COLO668 (cell line): ENCODE data around the gene RFLNA.

Experiments used
- DNase-seq: peaks from one replicate; lab custom pipeline; 2025; ENCODE audit not compliant: unreplicated experiment; lab: John Stamatoyannopoulos, UW

Gene RFLNA

DNA sequence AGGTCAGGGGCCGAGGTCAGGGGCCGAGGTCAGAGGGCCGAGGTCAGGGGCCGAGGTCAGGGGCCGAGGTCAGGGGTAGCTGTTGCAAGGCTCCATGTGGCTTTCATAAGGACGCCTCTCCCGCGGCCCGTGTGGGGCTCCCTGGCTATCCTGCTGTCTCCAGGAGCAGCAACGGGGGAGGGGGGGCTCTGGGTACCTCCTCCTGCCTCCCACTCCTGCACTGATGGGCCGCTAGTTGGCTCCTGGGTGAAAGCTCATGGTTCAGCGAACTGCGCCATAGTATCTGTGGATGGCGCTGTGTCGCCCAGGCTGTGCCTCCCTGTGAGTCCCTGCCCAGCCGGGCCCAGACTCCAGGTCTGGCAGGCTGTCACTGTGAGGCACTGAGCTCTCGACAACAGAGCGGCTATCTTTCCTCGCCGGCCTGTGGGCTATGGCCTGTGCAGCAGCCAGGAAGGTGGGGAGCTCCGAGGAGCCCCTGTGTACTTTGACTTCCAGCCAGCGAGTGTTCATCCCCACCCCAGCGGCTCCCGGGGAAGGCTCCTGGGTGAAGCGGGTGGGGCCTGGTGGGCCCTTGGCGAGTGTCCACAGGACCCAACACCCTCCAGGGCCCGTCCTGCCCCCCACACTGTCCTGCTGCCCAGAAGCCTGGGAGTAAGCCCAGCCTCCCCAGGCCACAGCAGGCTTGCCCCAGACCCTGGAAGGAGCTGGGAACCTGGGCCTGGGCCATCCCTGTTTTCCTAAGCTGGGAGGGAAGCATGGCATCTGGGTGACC lies 8.1 kb downstream of the RFLNA start:
- DNase-seq = no peak

GRCh38 chr12:124303579-124304313 lies 8.9 kb downstream of the RFLNA start:
- no peak for DNase-seq

DNA sequence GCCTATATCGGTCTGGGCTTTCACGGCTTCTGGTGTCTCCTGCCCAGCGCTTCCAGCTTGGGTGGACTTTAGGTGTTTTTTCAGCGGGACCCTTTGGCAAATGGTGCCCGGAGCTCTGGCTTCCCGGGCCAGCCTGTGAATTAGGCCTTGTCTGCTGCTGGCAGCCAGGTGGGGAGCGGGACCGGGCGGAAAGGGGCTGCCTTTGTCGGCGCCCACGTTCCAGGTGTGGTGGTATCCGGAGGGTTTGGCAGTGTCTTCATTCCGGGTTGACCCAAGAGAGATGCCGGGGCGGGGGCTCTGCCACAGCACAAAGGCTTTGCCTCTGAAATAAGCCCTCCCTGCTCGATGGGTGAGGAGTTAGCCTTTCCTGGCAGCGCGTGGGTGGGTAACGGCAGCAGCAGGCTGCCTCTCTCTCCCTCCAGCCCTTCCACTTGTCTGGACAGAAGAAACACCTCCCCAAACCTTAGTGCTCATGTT lies 9.5 kb downstream of the RFLNA start:
- DNase-seq = no peak

DNA sequence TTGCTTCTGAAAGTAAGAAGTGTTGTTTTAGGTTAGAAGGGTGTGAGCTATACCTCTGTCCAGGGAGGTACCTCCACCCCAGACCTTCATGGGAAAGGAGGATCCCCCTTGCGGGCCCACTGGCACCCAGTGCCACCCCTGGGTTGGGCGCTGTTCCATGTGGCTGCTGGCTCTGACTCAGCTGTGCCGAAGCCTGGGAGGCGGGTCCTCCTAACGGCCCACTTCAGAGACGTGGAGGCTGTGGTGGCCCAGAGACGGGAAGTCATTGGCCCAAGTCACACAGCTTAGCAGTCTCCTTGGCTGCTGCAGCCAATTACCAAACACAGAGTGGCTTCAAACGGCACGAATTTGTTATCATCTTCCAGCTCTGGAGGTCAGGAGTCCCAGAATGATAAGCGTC lies 10.2 kb downstream of the RFLNA start:
- DNase-seq = no peak

DNA sequence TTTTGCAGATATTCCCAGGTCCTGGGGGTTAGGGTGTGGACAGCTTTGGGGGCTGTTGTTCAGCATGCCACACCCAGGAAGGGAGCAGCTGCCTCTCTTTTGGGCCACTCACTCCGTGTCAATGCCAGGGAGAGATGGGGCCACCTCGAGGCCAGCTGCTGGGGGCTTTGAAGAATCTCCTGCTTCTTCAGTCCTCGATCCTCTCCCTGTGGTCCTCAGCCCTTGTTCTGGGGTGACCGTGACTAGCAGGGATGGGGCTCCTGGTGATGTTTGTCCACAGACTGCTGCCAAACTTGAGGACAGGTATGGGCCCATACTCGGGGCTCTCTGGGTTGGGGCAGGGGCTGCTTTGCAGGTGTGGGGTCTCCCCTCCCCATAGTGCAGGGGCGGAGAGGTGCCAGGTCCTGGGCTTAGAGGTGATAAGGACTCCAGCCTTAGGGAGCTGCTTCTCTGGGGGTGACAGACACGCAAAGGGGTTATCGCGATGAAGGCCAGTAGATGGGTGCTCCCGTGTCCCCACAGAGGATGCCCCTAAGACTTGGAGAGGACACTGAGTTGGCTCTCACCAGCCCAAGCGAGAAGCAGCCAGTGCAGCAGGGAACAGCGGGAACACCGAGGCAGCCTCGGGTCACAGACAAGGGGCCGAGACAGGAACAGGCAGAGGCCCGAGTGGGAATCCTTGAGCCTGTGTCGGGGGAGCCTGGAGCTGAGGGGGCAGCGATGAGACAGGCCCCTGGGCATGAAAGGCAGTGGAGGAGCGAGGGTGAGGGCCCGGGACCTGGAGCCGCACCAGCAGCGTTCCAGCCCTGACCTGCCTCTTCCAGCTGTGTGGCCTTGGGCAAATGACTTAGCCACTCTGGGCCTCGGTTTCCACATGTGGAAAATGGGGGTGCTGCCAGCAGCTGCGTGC lies 11.1 kb downstream of the RFLNA start:
- DNase-seq = no peak

GRCh38 chr12:124306686-124307555 lies 12.0 kb downstream of the RFLNA start:
- no peak for DNase-seq

- DNase-seq = no peak
These were observed 12.6 kb downstream of the RFLNA start for GRCh38 chr12:124307556-124307825.

- DNase-seq = no peak
These were observed 13.8 kb downstream of the RFLNA start for GRCh38 chr12:124308741-124309140.

DNA sequence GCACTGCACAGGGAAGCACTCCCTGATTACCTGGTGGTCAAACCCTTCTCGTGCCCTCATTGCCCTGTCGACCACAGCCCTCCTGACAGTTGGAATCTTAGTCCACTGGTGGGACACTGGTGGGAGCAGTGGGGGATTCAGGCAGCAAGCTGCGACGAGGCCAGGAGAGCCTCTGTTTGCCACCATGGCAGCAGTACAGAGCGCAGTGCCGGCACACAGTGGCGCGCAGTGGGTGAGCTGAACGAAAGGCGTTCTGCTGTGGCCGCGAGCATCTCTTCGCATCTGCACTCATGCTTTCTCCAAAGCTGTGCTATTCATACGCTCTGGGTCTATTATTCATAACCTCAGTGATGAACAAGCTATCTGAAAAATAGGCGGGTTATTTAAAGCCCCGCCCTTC lies 14.3 kb downstream of the RFLNA start:
- no peak for DNase-seq

DNA sequence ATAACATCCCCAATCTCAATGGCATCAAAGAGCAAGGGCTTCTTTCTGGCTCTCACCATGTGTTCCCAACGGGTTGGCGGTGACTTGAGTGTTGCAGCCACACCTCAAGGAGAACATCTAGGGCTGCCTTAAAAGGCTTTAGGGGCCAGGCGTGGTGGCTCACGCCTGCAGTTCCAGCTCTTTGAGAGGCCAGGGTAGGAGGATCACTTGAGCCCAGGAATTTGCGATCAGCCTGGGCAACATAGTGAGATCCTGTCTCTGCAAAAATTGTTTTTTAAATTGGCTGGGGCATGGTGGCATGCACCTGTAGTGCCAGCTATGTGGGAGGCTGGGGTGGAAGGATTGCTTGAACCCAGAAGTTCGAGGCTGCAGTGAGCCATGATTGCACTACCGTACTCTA lies 14.9 kb downstream of the RFLNA start:
- DNase-seq = no peak

GRCh38 chr12:124310178-124310577 lies 15.3 kb downstream of the RFLNA start:
- DNase-seq = no peak

GRCh38 chr12:124310785-124311184 lies 15.9 kb downstream of the RFLNA start:
- DNase-seq = no peak

DNA sequence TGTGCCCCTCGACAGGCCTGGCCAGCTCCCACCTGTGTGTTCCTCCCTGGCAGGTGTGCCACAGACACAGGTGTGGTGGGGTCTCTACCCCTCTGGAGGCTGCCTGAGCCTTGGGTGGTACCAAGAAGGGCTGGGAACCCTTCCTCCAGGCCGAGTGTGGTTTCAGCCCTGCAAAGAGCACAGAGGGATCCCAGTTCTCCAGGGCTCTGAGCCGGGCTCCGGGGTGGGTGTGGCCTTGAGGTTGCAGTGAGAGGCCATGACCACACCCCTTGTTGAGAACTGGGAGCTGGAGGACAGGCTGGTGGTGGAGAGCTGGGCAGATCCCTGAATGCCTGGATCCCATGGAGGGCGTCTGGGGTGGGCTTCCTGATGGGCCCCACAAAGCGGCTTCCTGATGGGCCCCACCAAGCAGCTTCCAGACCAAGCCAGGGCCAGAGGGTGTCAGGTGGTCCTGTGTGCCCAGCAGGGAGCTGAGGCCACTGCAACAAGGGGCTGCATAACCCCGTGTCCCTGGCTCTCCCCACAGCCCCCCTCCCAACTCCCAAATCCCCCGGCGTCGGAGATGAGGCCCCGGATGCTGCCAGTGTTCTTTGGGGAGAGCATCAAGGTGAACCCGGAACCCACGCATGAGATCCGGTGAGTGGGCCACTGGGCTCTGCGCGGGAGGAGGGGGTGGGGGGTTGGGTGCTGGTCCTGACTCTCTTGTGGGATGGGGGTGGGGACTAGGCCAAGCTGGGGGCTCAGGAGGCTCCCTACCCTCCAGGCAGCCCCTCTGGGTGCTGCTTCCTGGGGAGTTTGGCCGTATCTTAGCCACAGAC lies 16.6 kb downstream of the RFLNA start:
- peak; percentile 56 for DNase-seq

DNA sequence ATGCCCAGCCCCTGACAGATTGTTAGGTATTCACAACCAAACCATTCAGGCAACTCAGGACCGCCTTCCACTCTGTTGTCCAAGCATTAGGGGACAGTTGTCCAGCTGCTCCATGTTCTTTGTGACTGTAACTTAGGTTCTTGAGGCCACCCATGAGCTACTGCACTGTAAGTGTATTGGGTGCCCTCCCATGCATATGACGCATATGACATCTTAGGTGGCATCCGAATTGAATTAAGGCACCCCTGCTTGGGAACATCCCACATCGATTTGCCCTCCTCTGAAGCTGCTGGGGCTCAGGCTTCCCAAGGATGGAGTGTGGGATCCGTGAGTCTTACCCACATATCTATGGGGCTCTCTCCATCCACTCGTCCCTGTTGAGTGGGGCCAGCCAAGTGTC lies 17.7 kb downstream of the RFLNA start:
- no peak for DNase-seq

DNA sequence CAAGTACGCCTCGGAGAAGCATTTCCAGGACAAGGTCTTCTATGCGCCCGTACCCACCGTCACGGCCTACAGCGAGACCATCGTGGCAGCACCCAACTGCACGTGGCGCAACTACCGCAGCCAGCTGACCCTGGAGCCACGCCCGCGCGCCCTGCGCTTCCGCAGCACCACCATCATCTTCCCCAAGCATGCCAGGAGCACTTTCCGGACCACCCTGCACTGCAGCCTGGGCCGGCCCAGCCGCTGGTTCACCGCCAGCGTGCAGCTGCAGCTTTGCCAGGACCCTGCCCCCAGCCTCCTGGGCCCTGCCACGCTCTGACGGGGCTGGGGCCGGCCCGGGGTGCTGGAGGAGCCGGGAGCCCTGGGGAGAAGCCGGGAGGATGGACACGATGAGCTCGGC lies 19.3 kb downstream of the RFLNA start:
- no peak for DNase-seq

DNA sequence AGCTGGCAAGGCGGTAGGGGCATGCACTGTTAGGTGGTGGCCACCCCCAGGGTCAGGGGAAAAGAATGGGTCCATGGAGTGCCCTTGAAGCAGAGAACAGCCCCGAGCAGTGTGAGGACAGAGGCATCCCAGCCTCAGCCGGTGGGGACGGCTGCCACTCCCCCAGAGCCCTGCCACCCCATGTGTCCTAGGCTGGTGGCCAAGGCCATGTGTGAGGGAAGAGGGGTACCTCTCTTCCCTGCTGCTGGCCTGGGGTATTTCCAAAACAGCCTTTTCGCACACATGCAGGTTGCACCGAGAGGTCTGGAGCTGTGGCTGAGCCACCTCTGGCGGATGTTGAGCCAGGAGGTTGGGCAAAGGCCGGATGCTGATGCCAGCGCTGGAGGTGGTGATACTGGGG lies 19.9 kb downstream of the RFLNA start:
- DNase-seq = no peak

- no peak for DNase-seq
These were observed 20.6 kb downstream of the RFLNA start for GRCh38 chr12:124315372-124316044.

DNA sequence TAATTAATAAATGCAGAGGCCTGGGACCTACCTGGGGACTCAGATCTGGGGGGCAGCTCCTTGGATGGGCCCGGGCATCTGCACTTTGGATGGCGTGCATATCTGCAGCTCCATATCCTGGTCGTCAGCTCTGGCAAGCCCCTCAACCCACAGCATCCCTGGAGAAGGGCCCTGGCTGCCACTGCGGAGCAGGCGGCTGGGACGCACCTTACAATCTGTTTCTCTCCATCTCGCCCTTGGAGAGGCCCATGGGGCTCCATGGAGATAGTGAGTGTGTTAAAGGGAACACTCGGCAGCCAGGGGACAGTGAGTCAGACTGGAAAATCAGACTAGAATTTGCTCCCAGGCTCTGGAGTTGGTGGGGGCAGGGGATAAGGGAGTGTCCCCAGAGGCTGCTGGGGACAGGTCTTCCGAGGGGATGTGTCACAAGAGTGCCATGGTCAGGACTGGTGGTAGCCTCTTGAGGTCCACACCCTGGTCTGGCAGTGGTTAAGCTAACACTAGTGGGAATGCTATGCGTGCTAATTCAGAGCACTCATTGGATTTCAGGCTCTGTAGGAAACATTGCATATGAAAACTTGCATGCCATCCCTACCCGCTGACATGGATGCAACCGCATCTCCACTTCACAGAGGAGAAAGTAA lies 21.5 kb downstream of the RFLNA start:
- no peak for DNase-seq

- DNase-seq = no peak
These were observed 22.5 kb downstream of the RFLNA start for GRCh38 chr12:124317400-124317799.
